Activated T-cell treated with anti-CD3 and anti-CD28 coated beads for 24 hours (primary cell): Measurements from ENCODE around the gene KRTAP10-2.

Experiments used
- DNase-seq: peaks from one replicate; pipeline ENCODE4 v3.0.0-alpha.2; 2020; ENCODE audit warnings: low read depth

The KRTAP10-2 gene

DNA sequence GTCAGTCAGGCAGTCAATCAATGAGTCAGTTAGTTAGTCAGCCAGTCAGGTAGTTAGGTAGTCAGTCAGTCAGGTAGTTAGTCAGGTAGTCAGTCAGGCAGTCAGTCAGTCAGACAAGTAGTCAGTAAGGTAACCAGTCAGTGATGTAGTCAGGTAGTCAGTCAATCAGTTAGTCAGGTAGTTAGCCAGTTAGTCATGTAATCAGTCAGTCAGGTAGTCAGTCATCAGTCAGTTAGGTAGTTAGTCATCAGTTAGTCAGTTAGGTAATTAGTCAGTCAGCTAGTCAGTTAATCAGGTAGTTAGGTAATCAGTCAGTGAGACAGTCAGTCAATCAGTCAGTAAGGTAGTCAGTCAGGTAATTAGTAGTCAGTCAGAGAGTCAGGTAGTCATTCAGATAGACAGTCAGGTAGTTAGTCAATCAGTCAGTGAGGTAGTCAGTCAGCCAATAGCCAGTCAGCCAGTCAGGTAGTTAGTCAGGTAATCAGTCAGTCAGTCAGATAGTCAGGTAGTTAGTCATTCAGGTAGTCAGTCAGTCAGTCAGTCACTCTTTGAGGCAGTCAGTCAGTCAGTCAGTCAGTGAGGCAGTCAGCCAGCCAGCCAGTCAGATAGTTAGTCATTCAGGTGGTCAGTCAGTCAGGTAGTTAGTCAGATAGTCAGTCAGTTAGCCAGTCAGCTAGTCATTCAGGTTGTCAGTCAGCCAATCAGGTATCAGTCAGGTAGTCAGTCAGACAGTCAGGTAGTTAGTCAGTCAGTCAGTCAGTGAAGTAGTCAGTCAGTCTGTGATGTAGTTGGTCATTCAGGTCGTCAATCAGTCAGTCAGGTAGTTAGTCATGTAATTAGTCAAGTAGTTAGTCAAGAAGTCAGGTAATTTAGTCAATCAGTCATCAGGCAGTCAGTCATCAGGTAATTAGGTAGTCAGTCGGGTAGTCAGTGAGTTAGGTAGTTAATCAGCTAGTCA, 26.6 kb downstream of the KRTAP10-2 start:
- DNase-seq, result no peak

- no peak for DNase-seq
These were observed 27.5 kb downstream of the KRTAP10-2 start for GRCh38 chr21:44523567-44524413.

DNA sequence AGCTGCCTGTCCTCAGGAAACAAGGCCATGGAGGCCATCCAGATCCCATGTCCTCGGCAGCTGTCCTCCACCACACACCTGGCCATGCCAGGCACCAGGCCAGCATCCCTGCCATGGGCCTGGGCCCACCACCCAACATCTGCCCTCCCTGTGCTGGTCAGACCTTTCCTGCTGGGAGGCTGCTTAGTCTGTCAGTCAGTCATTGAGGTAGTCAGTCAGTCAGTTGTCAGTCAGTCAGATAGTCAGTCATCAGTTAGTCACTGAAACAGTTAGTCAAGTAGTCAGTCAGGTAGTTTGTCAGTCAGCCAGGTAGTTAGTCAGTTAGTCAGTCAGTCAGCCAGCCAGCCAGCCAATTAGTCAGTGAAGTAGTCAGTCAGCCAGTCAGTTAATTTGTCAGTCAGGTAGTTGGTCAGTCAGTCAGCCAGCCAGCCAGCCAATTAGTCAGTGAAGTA, 28.5 kb downstream of the KRTAP10-2 start:
- DNase-seq, result no peak

GRCh38 chr21:44521928-44522752, 29.2 kb downstream of the KRTAP10-2 start:
- no peak for DNase-seq

- no peak for DNase-seq
These were observed 29.9 kb downstream of the KRTAP10-2 start for GRCh38 chr21:44521301-44521927.

DNA sequence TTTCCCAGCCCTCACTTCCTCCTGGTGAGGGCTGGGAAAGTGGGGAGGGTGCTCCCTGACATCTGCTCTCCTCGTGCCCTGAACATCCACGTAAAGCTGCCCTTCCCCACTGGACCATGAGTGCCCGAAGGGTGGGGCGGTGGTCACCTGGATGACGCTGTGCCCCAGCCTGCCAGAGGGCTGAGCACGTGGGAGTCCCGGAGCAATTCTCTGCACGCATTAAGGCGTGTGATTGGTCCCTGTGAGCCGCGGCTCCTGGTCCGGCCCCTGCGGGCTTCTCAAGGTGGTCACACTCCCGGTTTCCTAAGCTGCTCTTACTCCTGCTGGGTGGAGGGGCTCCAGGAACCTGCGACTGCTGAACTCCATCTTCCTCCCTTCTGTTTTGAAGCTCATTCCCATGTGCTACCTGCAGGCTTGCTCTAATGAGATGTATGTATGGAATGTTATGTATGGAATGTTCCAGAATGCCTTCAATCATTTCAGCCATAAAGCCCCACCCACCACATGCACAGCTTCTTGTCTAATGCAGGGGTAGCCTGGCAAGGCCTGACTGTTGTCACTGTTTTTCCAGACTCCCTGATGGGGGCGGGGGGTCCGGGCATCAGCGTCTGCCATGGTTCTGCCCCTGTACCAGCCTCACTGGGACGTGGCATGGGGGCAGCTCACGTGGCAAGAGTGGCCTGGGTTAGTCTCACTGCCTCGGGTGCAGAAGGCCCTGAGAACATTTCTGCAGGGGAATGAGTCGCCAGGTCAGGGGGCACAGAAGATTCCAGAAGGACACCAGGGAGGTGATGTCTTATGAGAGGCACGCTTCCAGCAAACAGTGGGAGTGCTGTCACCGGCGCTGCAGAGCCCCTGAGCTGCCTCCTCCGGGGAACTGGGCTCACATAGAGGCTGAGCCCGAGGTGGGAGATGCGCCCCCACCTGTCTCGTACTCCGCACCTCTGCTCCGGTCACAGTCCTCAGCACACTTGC, 30.7 kb downstream of the KRTAP10-2 start:
- no peak for DNase-seq

DNA sequence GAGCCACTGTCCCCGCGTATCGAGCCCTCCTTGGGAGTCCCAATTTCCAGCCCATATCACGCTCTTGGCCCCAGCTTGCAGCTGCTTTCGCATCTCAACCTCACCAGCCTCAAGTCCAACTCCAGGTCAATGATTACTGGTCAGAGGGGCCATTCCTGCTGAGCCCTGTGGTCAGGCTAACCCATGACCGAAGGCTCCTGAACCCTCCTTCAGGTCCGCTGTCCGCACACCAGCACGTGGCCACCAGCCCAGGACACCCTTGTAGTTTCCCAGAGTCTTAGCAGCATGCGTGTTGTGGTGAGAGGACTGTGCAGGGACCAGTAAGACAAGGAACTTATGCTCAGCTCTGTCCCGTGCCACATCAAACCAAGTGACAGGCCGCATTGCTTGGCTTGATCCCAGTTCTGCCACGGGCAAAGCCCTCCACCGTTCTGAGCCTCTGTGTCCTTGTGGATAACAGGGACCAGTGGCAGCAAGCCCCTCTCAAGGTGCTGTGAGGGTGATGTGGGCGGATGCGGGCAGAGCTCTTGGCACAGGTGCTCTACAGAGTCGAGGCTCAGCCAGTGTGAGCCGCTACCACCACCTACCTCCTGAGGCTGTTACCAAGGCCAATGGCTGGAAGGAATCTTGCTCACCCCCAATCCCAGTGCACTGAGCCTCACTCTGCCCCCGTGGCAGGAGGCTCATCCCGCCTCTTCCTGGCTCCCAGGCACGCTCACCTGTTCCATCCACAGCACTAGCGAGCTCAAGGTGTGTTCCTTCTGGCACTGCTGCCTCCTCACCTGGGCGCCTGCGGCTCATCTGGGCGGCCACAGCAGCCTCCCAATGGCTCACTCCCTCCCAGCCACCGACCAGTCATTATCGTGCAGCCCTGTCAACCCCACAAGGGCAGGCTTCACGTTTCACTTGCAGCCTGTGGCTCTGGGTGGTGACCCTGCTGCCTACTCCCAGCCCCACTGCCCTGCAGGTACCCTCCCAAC, 31.7 kb downstream of the KRTAP10-2 start:
- DNase-seq, result no peak

DNA sequence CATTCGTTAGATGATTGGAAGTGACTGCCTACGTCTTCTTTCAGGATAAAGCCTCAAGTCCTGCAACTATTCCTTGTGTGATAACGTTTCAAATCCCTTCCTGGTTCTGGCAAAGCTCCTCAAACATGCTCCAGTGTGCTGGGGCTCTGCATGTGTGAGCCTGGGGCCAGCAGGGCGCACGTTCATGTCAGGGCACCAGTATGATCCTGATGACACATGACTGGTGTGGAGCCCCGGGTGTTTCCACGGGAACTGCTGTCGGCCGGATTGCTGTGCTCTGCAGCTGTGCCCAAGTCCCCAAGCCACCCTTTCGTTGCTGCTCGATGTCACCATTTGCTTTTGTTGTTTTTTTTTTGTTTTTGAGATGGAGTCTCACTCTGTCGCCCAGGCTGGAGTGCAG, 32.6 kb downstream of the KRTAP10-2 start:
- no peak for DNase-seq

DNA sequence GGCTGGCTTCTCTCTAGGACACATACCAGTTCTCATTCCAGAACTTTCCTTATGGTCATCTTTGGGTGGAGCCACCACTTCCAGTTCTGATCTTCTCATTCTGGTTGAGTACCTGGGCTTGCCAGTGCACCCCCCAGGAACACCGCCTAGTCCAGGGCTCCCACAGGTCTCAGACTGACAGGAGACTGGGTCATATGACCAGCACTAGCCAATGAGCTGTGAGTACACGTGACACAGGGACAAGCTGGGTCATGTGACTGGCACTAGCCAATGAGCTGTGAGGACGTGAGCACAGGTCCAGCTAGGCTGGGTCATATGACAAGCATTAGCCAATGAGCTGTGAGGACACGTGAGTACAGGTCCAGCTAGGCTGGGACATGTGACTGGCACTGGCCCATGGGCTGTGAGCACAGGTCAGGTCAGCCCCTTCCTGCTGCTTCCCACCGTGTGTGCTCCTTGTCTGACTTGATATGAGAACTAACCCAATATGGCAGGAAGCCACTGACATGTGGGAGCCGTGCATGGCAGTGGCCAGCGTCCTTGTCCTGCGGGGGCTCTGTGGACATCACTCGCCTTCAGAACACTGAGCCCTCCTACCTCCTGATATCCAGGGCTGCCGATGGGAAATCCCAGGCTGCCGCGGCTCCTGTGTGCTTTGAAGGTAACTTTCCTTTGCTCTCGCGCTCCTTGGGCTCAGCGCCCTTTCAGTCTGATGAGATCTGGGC, 34.0 kb downstream of the KRTAP10-2 start:
- DNase-seq, result no peak

GRCh38 chr21:44516828-44517174, 34.5 kb downstream of the KRTAP10-2 start:
- DNase-seq, result no peak

DNA sequence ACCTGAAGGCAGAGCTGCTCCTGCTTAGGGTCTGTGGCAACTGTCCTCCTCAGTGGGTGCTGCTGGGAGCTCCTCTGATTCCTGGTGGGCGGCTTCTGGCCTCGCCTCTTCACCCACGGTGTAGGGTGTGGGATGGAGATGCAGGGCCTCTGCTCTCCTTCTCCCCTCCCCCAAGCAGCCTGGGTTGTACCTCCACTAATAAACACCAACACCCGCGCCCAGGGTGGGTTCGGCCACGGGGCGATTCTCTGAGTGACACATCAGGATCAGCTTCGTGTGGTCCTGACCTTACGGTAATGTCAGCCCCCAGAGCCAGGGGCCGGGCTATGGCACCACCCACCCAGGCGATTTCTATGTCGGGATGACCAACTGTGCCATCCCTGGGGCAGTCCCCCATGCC, 35.0 kb downstream of the KRTAP10-2 start:
- no peak for DNase-seq

- DNase-seq, result no peak
These were observed 35.7 kb downstream of the KRTAP10-2 start for GRCh38 chr21:44515359-44516165.

DNA sequence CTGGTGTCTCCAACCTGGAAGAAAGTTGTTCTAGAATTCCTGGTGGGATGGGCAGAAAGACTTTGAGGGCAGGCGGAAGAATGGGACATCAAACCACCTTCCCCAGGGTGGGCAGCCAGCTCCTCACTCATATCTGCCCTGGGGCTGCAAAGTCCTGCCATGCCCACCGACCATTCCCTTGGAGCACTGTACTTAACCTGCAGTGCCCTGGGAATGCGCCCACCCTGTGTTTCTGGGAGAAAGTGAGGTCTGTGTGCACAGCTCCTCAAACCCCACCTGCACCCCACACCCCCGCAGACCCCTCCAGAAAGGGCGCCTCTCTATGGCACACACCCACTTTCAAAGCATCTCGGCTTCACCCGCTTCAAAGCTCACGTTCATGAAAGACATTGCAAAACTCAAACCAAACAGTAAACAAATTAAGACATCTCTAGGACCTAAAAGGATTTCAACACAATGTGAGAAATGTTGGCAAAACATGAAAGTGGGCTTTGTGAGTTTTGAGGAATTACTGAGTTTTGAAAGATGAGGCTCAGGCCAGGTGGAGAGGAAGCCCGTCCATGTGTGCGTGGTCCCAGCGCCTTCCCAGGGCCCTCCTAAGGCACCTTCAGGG, 36.5 kb downstream of the KRTAP10-2 start:
- DNase-seq, result no peak

DNA sequence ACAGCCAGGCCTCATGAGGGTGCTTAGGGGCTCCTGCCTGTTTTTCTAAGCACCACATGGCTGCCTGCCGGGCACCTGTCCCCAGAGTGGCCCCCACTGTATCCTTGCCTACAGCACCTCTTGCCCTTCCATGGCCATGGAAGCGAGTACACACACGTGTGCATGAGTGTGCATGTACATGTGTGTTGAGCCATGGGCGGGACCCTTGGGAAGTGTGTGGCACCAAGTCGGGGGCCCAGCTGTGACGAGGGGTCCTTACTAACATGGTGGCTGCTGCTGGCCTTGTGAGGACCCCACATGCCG, 37.1 kb downstream of the KRTAP10-2 start:
- no peak for DNase-seq

GRCh38 chr21:44513389-44514217, 37.7 kb downstream of the KRTAP10-2 start:
- DNase-seq, result no peak
